Fibroblast of lung (primary cell): ENCODE results near the gene MIEF1. TPM values are rescaled to one million over a fixed set of nuclear protein-coding genes. Genes with fewer than 3 reads are reported as not detected.

Experiments used
- DNase-seq, 2 donors: peaks; one replicate each; pipeline versions ENCODE4 v3.0.0 to v3.0.0-alpha.2; 2010; ENCODE audit warnings: low read depth in 2 of 2
- H2AFZ ChIP-seq: 2 replicates; pipeline ENCODE4 v1.5.1; 2012; ENCODE audit warnings: low read length, control low read depth, inconsistent platforms
- H3K27ac ChIP-seq: 2 replicates; pipeline ENCODE4 v1.5.1; 2011; ENCODE audit warnings: low read length, control low read depth; ENCODE audit not compliant: insufficient read depth
- H3K27me3 ChIP-seq: 2 replicates; pipeline ENCODE4 v1.5.1; 2011; ENCODE audit warnings: mild to moderate bottlenecking, low read length; ENCODE audit not compliant: control insufficient read depth, insufficient read depth
- H3K36me3 ChIP-seq: 2 replicates; pipeline ENCODE4 v1.5.1; 2011; ENCODE audit warnings: low read length; ENCODE audit not compliant: control insufficient read depth, insufficient read depth
- H3K4me1 ChIP-seq: 2 replicates; pipeline ENCODE4 v1.5.1; 2011; ENCODE audit warnings: low read length; ENCODE audit not compliant: control insufficient read depth, insufficient read depth; ENCODE audit errors: extremely low read depth
- H3K4me2 ChIP-seq: 2 replicates; pipeline ENCODE4 v1.5.1; 2011; ENCODE audit warnings: low read length, control low read depth; ENCODE audit not compliant: insufficient read depth; ENCODE audit errors: extremely low read depth
- H3K4me3 ChIP-seq, 4 experiments: fragments of 200-600 bp in 1 of 4; sonication (generic) in 1 of 4; replicated peaks in 1 of 4; 2 replicates each; pipeline ENCODE4 v1.5.1; 2011 to 2016; ENCODE audit warnings: low read length in 4 of 4, low read depth in 3 of 4, mild to moderate bottlenecking in 3 of 4, control low read depth in 2 of 4, inconsistent platforms in 1 of 4, mixed read lengths in 1 of 4; ENCODE audit not compliant: insufficient read depth in 1 of 4; ENCODE audit errors: control extremely low read depth in 1 of 4
- H3K79me2 ChIP-seq: 2 replicates; pipeline ENCODE4 v1.5.1; 2012; ENCODE audit warnings: mild to moderate bottlenecking, low read length, inconsistent platforms; ENCODE audit not compliant: control insufficient read depth, insufficient read depth
- H3K9ac ChIP-seq: 2 replicates; pipeline ENCODE4 v1.5.1; 2011; ENCODE audit warnings: mild to moderate bottlenecking, low read length, control low read depth; ENCODE audit not compliant: insufficient read depth
- H3K9me3 ChIP-seq: 2 replicates; pipeline ENCODE4 v1.5.1; 2012; ENCODE audit warnings: low read depth, low read length; ENCODE audit not compliant: control insufficient read depth, insufficient read depth
- H4K20me1 ChIP-seq: 2 replicates; pipeline ENCODE4 v1.5.1; 2011; ENCODE audit warnings: low read length; ENCODE audit not compliant: control insufficient read depth, insufficient read depth; ENCODE audit errors: extremely low read depth
- CTCF ChIP-seq, 2 donors: IDR thresholded peaks in 1 of 2; conservative IDR thresholded peaks in 1 of 2; 1 replicate in 1 of 2; 2 replicates in 1 of 2; pipeline ENCODE4 v1.5.1; 2011 to 2012; ENCODE audit warnings: low read length in 2 of 2, control low read depth in 1 of 2, inconsistent platforms in 1 of 2, low read depth in 1 of 2, mild to moderate bottlenecking in 1 of 2
- EZH2 ChIP-seq: IDR thresholded peaks from 2 replicates; pipeline ENCODE4 v1.5.1; 2012; ENCODE audit warnings: low read length, control low read depth, mild to moderate bottlenecking; ENCODE audit errors: missing control alignments
- polyA plus RNA-seq, 2 donors: library from polyadenylated mRNA; depleted of rRNA in 1 of 2; stranded (reverse) in 1 of 2; unstranded in 1 of 2; fragments of >200 nt; gene quantifications; 2 replicates each; pipeline ENCODE4 v1.2.1, GENCODE V29; 2011 to 2012; ENCODE audit warnings: missing spikeins in 1 of 2
- total RNA-seq: library from RNA; depleted of rRNA; stranded (reverse); fragments of >200 nt; gene quantifications from 2 replicates; pipeline ENCODE4 v1.2.1, GENCODE V29; 2014

The MIEF1 gene
- total and polyA plus RNA-seq, 2 donors (not counting 1 experiment from before 2014, with no cell fraction given), result 16.8 to 19.0 TPM

DNA sequence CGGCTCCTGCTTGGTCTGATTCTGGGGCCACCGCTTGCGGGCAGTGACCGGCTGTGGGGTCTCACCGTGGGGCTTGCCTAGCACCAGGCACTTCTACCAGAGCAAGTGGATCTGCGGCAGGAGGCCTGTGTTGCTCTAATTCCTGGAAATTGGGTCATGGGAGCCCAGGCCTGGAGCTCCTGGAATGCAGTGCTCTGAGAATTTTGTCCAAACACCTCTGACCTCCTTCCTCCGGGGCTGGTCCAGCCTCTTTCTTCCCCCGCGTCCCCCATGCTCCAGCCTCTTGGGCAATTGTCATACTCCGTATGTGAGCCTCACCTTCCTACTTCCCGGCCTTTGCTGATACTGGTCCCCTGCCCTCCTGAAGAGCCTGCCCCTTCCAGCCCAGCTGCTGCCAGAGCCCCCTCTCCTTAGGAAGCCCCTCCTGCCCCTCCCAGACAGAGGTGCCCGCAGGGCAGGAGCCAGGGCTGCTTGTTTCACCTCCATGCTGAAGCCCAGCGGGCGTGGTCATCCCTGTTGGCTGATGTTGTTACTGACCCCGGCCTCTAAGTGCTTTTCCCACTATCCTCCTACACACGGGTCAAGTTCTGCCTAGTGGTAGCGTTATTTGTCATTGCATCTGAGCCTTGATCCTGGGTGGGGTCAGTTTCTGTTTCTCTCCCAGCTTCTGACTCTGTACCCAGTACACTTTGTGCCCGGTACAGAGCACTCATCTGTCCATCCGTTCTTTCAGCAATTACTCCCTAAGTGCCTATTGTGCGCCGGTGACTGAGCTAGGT lies 35.7 kb upstream of the MIEF1 start:
- Histone ChIP-seq H2AFZ (no peak overlapping the region), H3K9ac (no peak overlapping the region), H3K27ac (no peak overlapping the region), H3K27me3 (peaks cover 2% of the 10 kb centered on the region), H3K36me3 (no peaks in the 10 kb centered on the region), H3K4me3 (no peak overlapping the region), H3K4me1 (no peaks in the 10 kb centered on the region), H3K79me2 (no peaks in the 10 kb centered on the region), H3K4me2 (no peak overlapping the region), H3K9me3 (no peaks in the 10 kb centered on the region), H4K20me1 (no peaks in the 10 kb centered on the region)
- DNase-seq, result no peak
- TF ChIP-seq CTCF (conservative IDR thresholded peaks at IDR 0.05 in 1 of 2, IDR thresholded peaks at IDR 0.05 in 1 of 2; ENCODE audit: low read depth in 1 of 2, low read length in 2 of 2) (no peak), EZH2 (no peak)

DNA sequence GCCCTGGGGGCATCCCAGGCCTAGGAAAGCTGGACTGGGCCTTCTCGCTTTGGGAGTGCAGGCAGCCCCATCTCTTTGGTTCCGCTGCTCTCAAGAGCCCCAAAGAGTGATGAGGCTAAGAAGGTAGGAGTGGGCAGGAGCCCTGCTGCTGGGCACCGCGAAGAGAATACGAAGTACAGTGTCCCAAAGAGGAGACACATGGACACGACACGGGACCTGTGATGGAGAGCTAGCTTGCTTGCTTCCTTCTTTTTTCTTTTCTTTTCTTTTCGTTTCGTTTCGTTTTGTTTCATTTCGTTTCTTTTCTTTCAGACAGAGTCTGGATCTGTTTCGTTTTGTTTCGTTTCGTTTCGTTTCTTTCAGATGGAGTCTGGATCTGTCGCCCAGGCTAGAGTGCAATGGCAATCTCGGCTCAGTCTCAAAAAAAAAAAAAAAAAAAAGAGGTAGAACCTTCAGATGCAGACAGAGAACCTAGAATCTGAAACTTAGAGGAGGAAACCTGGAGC lies 34.6 kb upstream of the MIEF1 start:
- Histone ChIP-seq H3K27me3 (peaks cover 2% of the 10 kb centered on the region), H3K9me3 (no peaks in the 10 kb centered on the region), H2AFZ (no peak overlapping the region), H3K4me2 (no peak overlapping the region), H3K79me2 (no peaks in the 10 kb centered on the region), H3K9ac (no peak overlapping the region), H3K27ac (no peak overlapping the region), H3K4me1 (peaks cover 3% of the 10 kb centered on the region), H4K20me1 (no peaks in the 10 kb centered on the region), H3K36me3 (no peaks in the 10 kb centered on the region), H3K4me3 (no peak overlapping the region)
- DNase-seq, result no peak
- TF ChIP-seq CTCF (conservative IDR thresholded peaks at IDR 0.05 in 1 of 2, IDR thresholded peaks at IDR 0.05 in 1 of 2; ENCODE audit: low read depth in 1 of 2, low read length in 2 of 2) (no peak), EZH2 (no peak)

GRCh38 chr22:39468487-39469325 lies 33.4 kb upstream of the MIEF1 start:
- Histone ChIP-seq H3K27ac (no peak overlapping the region), H3K4me2 (no peak overlapping the region), H3K4me3 (no peak overlapping the region), H3K9ac (no peak overlapping the region), H3K27me3 (peaks cover 2% of the 10 kb centered on the region), H2AFZ (no peak overlapping the region), H3K9me3 (no peaks in the 10 kb centered on the region), H3K79me2 (no peaks in the 10 kb centered on the region), H3K4me1 (peaks cover 3% of the 10 kb centered on the region), H3K36me3 (no peaks in the 10 kb centered on the region), H4K20me1 (no peaks in the 10 kb centered on the region)
- no peak for TF ChIP-seq CTCF (conservative IDR thresholded peaks at IDR 0.05 in 1 of 2, IDR thresholded peaks at IDR 0.05 in 1 of 2; ENCODE audit: low read depth in 1 of 2, low read length in 2 of 2)
- no peak for TF ChIP-seq EZH2
- DNase-seq, result no peak
